GM20431 (cell line): ENCODE data around the gene ITGB1.

Source experiments
- in situ Hi-C: fragments of 300-500 bp; cut with MseI, MboI; formaldehyde crosslinking; loops from one replicate; pipeline ENCODE4 v1.15.0; 2020; ENCODE audit warnings: low sequenced_read_pairs; ENCODE audit not compliant: unreplicated experiment

The ITGB1 gene

DNA sequence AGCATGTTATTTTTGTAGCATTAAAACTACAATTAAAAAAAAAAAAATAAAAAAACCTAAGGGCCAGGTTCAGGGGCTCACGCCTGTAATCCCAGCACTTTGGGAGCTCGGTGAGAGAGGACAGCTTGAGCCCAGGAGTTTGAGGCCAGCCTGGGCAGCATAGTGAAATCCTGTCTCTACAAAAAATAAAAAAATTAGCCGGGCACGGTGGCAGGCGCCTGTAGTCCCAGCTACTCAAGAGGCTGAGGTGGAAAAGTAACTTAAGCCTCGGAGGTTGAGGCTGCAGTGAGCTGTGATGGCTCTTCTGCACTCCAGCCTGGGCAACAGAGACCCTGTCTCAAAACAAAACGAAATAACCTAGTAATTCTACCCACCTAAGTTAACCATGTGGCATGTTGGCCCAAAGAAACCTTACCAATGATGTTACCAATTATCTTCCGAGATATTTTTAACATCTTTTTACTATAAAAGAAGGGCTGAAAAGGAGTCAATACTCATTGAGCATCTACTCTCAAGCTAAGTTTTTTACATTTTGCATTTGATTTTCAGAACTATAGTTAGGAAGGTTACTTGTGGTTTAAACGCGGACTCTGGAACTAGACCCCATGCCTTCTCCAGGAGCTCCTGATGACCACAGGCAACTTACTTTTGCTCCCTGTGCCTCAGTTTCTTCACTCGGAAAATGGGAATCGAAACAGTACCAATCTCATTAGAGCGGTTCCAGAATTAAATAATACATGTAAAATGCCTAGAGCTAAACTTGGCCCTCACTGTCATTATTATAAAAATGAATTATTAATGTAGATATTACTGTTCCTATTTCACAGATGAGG is 1.4 kb downstream of the ITGB1 start:
- in situ Hi-C loops, result no loop called here

DNA sequence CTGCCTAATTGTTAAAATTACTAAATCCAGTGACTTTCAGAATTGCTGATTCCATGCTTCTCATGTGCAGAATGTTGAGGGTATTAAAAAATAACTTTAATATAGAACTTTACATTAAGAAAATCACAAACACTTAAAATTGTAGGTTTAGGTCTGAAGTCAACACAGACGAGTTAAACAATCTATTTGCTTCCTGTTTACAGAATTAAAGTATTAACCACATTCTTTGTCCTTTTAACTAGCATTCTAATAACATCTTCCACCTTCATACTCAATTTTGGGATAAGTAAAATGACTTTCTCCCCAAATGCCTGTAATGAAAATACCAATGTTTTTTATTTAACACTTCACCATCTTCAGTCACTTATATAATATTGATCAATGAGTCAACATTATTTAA is 2.2 kb downstream of the ITGB1 start:
- in situ Hi-C loops, result no loop called here

DNA sequence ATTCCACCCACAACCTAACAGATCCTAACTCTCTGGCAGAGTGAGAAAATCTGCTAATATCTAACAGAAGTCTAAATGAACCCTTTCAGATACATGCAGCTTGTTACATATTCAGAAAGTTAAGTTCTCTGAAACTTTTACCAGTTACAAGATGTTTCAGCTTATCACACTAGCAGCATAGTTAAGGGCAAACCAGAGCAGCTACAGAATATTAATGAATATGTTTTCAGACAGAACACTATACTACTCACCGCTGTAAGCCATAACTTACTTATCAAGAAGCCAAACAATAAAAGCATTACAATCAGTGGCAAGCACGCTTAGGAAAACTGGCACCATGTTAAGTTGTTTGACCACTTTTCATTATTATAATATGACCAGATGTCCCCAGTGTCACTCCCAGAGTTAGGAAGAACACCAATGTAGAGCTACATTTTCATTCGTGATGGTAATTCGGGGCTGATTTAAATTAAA is 2.7 kb downstream of the ITGB1 start:
- in situ Hi-C loops, result no loop called here

- in situ Hi-C loops, result no loop called here
Observed at GRCh38 chr10:32954545-32955298, 3.3 kb downstream of the ITGB1 start.

DNA sequence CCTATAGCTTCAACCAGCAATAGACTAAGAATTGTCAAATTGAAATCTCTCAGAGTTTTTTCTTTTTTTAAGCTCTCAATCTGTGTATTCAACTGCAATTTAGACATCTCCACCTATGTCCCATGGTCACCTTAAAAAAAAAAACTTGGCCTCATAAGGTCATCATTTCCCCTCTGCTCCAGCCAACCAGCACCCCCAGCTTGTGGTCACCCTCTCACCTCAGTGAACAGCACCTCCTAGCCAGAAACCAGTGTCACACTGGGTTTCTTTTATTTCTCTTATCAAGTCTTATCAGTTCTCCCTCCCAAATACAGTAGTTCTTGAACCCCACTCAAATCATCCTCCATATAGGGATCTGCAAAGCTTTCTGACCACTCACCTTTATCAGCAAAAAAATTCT is 4.0 kb downstream of the ITGB1 start:
- in situ Hi-C loops, result no loop called here

GRCh38 chr10:32953277-32953927 is 4.6 kb downstream of the ITGB1 start:
- in situ Hi-C loops, result no loop called here

GRCh38 chr10:32952541-32953276 is 5.3 kb downstream of the ITGB1 start:
- in situ Hi-C loops, result no loop called here

- in situ Hi-C loops, result no loop called here
Observed at GRCh38 chr10:32952094-32952493, 5.9 kb downstream of the ITGB1 start.

DNA sequence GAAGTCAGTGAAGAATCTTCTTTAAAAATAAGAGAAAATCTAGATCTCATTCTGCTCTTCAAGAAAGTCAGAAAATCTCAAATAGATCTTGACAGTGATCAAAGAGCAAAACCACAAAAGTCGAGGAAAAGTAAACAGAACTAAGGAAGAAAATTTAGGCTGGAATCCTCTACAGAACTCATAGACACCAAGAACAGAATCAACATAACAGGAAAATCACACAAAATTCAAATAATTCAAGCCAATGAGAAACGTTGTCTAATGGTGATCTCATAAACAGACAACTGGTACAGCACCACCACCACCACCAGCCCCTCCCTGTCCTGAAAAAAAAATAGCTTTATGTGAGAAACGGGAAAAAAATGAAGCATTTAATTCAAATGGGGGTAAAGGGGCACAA is 6.9 kb downstream of the ITGB1 start:
- in situ Hi-C loops, result no loop called here

GRCh38 chr10:32950591-32951108 is 7.4 kb downstream of the ITGB1 start:
- in situ Hi-C loops, result no loop called here

DNA sequence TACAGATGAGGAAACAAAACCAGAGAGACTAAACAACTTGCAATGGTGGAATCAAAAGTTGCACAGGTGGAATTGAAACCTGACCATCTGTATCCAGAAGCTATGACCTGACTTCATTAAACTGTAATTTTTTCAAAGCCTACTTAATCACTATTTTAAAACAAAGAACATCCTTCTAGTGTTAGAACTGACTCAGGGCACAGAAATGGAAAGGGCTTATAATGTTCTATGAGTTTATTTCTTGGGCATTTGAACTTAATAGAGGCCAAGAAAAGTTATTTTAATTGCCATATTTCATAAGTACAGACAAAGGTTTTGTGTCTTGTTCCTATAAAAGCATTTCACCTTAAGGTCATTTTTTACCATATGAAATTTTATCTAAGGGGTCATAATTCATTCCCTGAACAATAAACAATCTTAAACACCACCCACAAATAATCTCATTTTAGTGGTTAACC is 8.8 kb downstream of the ITGB1 start:
- in situ Hi-C loops, result no loop called here

DNA sequence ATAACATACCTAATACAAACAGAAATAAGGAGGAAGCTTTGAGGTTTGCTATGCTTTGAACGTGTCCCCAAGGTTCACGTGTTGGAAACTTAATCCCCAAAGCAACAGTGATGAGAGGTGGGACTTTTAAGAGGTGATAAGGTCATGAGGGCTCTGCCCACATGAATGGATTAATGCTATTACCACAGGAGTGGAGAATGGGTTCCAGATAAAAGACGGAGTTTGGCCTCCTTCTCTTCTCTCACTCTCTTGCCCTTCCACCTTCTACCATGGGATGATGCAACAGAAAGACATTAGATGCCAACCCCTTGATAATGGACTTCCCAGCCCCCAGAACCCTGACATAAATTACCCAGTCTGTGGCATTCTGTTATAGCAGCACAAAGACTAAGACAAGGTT is 9.6 kb downstream of the ITGB1 start:
- in situ Hi-C loops, result no loop called here

DNA sequence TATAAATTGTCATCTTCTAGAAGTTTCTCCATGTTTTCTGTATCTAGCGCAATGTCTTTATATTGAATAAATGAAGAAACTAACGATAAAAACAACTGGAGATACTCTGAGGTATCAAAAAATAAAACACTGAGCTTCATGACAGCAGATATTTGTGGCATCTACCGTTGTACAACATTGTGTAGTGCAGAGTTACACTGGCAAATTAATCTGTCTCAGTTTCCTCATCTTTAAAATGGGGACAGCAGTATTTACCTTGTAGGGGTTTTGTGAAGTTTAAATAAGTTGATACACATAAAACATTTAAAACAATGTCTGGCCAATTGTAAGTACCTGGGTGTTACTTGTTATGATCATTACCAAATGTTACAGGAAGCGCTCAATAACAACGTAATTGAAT is 10.4 kb downstream of the ITGB1 start:
- in situ Hi-C loops, result no loop called here

DNA sequence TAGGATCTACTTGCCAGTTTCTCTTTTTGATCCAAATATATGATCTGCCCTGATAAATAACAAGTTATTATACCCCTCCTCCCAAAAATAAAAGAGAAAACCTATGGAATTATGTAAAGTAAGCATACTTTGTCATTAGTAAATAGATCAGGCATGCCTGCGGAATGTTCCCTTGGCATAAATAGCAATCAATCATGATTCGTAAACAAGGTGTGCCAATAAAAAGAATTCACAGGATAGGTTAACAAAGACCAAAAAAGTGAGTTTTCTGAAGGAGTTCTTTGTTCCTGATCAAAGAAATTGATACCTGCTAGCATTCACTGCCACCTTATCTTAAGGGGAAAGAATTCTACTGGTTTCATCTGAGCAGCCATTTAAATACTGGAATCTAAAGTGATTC is 11.9 kb downstream of the ITGB1 start:
- in situ Hi-C loops, result no loop called here

- in situ Hi-C loops, result no loop called here
Observed at GRCh38 chr10:32943854-32944661, 14.0 kb downstream of the ITGB1 start.

DNA sequence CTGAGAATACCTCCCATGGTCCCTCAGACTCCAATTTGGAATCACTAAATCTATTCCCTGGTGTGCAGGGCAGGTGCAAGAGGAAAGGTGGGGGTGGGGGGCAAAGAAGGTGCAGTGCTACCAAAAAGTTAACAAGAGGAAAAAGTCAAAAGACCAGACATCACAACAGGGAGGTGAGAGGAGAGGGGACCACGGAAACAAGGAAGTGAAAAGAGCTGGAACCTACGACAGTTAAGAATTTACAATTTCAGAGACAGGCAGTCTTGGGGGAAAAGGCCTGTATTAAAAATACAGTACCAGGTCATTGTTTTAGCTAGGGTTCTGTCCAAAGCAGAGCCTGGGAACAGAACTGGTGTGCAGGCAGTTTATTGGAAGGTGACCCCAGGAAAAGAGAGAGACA is 14.6 kb downstream of the ITGB1 start:
- in situ Hi-C loops, result no loop called here

- in situ Hi-C loops, result no loop called here
Observed at GRCh38 chr10:32942081-32942480, 15.9 kb downstream of the ITGB1 start.

GRCh38 chr10:32941357-32941756 is 16.7 kb downstream of the ITGB1 start:
- in situ Hi-C loops, result no loop called here
